Suprapubic skin (tissue), 3 donors: ENCODE results near the gene TAGLN2.

ENCODE experiments used
- CTCF ChIP-seq, 2 donors: fragments of 200-600 bp in 1 of 2; fragments of 450-650 bp in 1 of 2; sonication (generic) in 1 of 2; IDR thresholded peaks; one replicate each; pipeline ENCODE4 v1.5.1; 2016 to 2019; ENCODE audit warnings: antibody characterized with exemption in 2 of 2, mild to moderate bottlenecking in 1 of 2, moderate library complexity in 1 of 2
- POLR2AphosphoS5 ChIP-seq, 3 donors: sonication (generic); formaldehyde crosslinking; IDR thresholded peaks; one replicate each; pipeline ENCODE4 v1.6.1; 2017; ENCODE audit warnings: antibody characterized with exemption in 3 of 3

GRCh38 chr1:159920651-159921050 lies 4.7 kb downstream of the TAGLN2 start:
- TF ChIP-seq POLR2AphosphoS5 (IDR thresholded peaks at IDR 0.05) (no peak), CTCF (IDR thresholded peaks at IDR 0.05) (no peak)
